HUDEP-2 (cell line): ENCODE results near the gene RBBP8NL.

Experiments
- DNase-seq, 76 experiments: peaks; one replicate each; lab custom pipeline; 2025; ENCODE audit not compliant: unreplicated experiment in 76 of 76; lab: John Stamatoyannopoulos, UW

Gene RBBP8NL

DNA sequence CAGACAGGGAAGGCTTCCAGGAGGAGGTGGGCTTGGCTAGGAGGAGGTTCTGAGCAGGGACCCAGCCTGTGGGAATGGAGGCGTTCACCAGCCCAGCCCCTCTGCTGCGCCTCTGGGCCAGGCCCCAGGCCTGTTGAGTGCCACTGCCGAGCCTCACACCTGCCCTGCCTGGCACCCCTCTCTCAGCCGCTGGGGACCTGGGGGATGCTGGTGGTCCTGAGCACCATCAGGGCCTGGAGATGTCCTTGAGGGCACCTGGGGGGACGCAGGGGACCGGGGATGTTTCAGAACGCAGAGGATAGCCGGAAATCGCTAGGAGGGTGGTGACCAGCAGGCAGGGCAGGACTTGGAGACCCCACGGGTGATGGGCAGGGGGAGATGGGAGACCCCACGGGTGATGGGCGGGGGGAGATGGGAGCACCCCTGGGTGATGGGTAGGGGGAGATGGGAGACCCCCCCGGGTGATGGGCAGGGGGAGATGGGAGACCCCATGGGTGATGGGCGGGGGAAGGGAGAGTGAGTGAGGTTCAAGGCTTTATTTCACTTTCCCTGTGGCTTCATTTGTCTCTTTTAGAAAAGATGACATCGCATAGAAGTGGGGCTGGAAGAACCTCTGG is 35.7 kb upstream of the RBBP8NL start:
- DNase-seq, result no peak

DNA sequence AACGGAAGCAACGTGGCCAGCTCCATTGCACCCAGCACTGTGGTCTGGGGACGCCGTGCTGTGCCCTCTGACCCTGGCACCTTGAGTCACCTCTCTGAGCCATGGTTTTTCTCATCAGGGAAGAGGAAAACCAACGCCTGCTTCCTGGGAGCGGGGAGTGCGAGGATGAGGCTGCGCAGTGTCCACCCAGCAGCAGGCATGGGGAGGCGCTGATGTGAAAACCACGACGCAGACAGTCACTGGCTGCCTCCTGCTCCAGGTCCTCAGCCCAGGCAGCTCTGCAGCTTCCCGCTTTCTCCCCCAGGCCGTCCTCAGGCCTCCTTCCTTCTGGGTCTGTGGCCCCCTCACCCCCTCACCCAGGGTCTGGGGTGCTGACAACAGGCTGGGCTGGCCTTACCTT is 34.5 kb upstream of the RBBP8NL start:
- no peak for DNase-seq

DNA sequence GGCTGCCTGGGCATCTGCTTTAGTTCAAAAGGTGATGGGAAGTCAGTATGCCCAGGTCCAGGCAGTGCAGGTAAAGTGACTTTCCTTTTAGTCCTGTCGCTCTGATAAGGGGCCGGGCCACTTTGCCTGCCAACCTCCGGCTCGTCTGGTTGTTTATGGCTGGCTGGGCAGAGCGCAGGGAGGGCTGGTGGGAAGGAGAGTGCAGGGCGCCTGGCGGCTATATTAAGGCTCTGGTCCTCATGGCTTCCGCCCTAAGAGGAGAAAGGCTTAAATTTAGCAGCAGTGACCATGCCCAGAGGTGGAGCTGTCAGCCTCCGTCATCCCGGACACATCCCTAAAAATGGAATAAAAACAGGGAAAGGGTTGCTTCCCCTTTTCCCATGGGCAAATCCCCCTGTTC is 33.8 kb upstream of the RBBP8NL start:
- no peak for DNase-seq

DNA sequence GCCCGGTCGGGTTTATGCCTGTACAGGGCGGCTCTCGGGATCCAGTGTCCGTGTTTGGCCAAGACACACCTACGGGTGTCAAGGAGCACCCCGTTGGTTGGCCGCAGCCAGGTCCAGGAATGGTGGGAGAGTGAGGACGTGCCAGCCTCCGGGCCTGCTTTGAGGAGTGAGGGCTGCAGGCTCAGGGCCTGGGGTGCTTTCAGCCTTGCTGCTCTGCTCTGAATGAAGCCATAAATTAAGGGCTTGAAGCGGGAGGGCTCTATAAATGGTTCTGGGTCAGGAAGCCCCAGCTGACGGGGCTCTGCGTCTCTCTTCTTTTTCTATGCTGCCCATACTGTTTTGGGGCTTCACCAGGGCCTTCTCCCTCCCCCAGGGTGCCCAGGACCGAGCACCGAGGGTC is 33.3 kb upstream of the RBBP8NL start:
- DNase-seq, result no peak

DNA sequence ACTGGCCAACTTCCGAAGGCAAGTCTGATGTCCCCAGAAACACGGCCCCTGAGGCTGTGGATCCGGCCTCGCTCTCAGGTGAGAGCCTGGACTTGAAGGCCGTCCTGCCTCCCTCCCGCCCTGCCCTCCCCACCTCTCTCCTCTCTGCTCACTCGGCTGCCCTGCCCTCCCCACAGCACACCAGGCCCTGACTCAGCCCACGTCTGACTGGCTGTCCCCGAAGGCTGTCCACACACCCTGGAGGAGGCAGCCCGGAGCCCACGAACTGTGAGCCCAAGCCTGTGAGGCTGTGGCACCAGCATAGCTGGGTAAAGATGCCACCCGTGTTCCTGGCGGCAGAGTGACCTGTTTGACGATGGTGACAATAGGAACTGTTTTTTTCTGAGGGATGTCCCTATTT is 32.1 kb upstream of the RBBP8NL start:
- peak in 3 of 76 experiments; percentile 7 to 16 (median 14) for DNase-seq

DNA sequence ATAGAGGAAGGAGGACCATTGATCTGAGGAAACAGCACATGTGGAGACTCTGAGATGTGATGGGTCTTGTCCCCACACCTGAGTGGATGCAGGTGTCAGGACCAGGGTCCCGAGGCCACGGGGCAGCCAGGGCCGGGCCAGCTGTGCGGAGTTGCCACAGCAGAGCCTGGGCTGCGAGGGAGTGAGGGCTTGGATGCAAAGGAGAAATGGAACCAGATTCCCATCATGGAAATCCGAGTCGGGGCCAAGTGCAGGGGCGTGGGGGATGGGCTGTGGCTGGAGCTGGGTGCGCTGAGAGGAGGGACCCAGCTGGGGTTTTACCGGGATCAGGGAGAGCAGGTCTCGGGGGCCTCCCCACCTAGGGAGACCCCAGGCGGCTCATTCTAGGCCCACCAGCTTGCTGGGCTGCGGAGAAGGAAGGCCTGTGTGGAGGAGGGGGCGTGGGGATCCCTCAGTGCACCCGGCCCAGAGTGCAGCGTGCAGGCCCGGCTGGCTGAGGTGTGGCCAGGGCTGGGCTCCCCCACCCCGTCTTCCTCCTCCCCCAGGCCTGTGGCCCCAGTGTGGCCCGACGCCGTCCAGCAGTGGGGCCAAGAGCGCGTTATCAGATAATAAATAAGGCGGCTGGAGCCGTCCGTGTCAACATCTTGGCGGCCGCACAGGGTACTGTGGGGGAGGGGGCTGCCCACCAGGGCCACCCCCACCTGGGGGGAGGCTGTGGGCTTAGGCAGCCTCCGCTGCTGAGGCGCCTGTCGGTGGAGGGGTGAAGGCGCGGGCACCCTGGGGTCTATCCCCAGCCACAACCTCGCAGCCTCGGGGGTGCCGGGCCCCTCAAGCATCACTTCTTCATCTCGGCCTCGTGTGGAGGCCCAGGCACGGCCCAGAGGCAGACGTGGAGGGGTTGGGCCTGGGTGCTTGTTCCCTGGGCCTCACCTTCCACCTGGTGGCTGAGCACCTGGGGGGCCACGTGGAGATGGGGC is 31.2 kb upstream of the RBBP8NL start:
- DNase-seq, result peak in 7 of 76 experiments; percentile 4 to 56 (median 21)

DNA sequence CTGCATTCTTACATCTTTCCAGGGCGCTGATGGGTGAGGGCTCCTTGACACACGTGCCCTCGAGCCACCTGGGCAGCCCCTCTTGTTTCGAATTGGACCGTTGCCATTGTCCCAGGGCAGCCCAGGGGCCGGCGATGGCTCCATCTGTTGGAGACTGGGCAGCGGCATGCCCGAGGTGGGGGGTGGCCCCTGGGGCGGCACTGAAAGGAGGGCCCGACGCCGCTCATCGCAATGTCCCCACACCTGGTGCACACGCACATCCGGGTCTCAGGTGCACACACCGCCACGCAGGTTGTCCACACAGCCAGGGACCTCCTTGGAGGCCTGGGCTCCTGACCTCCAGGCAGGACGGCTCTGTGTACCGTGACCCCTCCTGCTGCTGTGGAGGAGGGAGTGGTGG is 30.5 kb upstream of the RBBP8NL start:
- DNase-seq, result no peak

DNA sequence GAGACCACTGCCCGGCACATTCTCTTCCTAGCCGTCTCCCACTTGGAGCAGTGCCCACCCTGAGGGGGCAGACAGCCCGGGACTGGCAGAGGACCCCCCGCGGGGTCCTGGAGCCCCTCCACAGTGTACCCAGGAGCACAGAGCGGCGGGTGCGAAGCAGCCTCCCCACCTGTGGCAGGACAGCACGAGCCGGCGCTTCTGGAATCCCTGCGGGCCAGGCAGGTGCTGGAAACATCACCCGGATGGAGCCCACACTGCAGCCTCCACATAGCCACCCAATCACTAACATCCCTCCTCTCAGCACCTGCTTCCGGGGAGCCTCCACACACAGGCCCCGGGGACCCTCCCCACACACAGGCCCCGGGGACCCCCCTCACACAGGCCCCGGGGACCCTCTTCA is 29.8 kb upstream of the RBBP8NL start:
- no peak for DNase-seq

DNA sequence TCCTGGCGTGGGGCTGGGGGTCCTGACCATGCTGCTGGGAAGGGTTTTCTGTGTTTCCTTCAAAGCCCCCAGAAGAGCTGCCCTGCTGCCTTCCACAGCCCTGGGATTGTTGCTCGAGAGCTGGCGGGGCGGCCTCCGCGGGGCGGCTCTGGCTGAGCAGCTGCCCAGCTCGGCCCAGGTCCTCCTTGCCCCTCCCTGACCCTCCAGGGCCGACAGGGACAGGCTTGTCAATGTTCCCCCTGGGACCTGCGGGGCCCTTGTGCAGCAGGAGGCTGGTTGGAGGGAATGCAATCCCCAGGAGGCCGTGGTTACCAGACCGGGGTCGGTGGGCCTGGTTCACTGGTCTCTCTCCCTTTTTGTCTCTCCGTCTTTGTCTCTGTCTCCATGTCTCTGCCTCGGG is 28.6 kb upstream of the RBBP8NL start:
- no peak for DNase-seq

DNA sequence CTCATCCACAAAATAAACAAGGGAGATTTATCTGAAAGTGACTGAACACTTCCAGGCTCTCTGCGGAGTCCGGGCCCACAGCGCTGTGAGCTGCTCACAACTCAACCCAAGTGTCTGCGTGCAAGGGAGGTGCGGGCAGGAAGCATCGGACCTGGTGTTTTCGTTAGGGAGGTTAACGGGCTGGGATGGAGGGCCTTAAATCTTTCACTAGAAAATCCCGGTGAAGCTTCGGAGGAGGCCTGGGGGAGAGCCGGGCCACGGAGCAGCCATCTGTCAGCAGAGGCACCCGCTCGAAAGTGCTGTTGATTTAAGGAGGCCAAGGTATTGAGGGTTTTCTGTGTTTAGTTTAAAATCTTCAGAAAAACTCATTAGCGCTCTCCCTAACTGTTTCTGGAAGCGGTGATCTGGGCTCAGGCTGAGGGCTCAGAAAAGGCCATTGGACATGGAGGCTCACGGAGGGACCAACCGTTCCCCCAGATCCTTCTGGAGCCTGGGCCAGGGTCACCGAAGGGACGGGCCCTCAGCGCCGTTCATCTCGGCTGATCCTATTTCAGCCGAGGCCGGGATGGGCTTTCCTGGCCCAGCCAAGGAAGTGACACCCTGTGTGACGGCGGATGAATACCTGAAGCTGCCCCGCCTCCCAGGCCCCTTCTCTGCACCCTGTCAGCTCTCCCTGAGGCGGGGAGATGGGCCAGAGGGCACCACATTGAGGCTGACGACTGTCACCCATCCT is 27.7 kb upstream of the RBBP8NL start:
- DNase-seq, result no peak

DNA sequence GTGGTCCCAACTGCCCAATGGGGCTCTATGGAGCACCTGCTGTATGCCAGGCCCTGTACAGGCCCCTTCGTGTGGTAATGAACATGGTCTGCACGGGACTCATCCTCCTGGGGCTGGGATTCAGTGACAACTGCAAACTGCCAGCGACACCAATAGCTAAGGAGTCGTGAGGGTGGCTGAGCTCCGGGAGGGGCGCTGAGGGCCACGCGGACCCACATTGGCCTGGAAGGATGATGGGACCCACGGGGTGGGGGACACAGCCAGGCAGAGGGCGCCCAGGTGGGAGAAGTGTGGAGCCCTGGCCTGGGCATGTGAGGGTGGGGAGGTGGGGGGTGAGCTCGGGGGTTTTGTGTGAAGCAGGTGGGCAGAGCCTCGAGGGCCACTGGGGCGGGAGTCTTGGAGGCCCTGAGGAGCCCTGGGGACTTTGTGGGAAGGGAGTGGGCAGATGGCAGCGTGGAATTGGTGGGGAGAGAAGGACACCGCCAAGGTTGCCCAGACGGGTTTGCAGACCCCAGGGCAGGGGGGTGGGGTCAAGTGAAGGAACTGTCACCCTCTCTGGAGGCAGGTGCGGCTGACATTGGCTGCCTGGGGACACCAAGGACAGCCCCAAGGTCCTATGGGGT is 26.0 kb upstream of the RBBP8NL start:
- no peak for DNase-seq

DNA sequence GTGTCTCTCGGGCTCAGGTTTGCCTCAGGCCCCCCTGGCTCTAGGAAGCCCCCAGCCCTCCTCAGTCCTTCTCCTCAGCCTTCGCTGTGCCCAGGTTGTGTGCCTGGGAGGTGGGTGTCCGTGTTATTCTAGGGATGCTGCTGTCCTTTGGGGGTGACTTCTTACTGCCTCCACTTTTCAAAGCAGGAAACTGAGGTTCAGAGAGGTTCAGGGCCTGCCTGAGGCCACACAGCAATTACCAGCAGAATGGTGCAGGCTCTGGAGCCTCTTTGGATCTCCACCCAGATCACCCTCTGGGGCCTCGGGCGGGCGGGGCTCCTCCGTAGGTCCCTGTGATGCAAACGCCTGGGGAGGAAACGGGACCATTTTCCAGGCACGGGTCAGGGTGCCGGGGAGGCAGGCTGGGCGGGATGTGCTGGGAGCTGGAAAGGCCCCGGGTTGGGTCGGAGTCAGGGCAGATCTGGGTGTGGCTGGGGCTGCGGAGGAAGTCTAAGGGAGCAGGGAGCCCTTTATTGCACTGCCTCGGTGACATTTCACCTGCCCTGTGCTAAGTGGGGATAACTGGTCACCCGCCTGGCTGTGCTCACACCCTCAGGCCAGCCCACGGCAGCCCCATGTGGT is 25.2 kb upstream of the RBBP8NL start:
- DNase-seq, result no peak

DNA sequence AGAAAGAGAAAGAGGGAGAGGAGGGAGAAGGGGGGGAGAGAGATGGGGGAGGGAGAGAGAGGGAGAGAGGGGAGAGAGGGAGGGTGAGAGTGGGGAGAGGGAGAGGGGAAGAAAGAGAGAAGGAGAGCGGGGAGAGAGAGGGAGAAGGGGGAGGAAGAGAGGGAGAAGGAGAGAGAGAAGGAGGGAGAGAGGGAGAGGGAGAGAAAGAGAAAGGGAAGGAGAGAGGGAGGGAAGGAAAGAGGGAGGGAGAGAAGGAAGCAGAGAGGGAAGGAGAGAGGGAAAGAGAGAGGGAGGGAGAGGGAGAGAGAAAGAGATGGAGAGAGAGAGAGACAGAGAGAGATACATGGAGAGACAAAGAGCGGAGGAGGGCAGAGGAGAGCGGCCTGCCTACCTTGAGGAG is 24.6 kb upstream of the RBBP8NL start:
- DNase-seq, result no peak

DNA sequence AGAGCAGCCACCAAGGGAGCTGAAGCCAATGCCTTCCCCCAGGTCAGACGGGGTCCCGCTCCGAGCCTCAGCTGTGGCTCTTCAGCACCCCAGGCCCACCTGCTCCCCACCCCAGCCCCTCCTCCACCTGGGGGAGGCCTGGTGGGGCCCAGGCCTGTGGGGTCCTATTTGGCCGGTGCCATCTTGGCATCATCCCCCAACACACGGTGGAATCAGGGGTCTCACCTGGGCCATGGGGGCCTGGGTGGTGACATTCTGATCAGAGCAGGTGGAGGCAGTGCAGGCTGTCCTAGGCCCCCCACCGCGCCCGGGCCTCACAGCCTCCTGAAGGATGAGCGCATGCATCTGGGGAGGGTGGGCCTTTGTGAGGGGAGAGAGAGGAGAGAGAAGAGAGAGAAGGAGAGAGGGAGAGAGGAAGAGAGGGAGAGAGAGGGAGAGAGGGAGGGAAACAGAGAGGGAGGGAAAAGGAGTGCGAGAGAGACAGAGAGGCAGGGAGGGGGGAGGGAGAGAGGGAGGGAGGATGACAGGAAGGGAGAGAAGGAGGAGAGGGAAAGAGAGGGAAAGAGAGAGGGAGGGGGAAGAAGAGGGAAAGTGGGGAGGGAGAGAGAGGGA is 23.9 kb upstream of the RBBP8NL start:
- DNase-seq, result no peak

DNA sequence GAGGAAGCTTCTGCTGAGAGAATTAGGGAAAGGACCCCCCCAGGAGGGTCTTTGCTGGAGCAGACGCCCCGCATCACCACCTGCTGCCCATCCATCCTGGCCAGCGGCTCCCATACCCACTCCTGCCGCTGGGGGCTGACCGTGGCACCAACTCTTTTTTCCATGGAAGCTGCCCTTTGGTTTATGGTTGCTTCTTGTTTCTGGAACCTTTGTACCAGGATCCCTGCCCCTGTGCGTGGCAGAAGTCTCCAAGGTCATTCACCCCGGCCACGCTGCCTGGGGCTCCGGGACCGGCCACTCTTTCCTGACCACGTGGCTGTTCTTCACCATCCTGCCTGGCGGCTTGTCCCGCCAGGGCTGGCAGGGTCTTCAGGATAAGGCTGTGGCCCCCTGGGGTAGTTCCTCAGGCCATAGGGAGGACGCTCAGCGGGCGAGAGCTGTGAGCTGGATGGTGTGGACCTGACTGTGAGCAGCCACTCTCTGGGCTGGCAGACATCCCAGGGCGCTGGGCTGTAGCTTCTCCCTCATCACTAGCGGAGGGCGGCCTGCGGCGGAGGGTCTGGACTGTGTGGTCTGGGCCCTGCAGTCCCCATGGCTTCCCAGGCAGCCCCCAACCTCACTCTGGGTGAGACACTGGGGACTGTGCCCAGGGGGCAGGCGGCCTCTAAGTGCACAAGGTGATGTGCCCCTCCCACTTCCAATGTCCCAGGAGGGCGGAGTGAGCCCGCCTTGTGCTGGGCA is 22.8 kb upstream of the RBBP8NL start:
- DNase-seq, result no peak

DNA sequence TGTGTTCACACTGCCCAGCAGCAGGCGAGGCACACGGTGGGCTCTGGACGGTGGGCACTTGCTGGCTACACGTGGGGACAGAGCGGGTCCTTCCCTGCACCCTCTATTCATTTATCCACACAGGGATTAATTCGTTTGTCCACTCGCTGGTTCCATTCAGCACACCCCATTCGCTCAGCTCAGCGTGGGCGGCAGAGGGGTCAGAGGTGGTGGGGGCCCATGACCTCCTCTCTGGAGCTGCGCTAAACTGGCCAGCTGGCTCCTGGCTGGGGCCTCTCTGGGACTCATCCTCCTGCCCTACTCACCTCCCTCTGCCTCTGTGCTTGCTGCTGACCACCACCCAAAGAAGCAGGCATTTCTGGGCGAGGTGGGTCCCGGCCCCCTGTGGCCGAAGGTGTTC is 21.4 kb upstream of the RBBP8NL start:
- no peak for DNase-seq

DNA sequence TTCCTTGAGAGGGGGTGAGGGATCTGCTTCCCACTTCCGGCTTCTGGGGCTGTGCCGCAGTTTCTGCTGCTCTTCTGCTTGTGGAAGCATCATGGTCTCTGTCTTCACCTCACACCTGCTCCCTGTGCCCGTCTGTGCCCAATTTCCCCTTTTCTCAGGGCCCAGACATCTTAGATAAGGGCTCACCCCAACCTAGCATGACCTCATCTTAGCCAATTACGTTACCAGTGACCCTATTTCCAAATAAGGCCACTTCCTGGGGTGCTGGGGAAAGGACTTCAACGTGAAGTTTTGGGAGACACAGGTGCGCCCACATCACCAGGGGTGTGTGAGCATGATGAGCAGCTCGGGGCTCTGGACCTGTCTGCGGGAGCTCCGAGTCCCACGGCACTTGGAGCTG is 20.7 kb upstream of the RBBP8NL start:
- peak in 1 of 76 experiments; percentile 12 for DNase-seq

DNA sequence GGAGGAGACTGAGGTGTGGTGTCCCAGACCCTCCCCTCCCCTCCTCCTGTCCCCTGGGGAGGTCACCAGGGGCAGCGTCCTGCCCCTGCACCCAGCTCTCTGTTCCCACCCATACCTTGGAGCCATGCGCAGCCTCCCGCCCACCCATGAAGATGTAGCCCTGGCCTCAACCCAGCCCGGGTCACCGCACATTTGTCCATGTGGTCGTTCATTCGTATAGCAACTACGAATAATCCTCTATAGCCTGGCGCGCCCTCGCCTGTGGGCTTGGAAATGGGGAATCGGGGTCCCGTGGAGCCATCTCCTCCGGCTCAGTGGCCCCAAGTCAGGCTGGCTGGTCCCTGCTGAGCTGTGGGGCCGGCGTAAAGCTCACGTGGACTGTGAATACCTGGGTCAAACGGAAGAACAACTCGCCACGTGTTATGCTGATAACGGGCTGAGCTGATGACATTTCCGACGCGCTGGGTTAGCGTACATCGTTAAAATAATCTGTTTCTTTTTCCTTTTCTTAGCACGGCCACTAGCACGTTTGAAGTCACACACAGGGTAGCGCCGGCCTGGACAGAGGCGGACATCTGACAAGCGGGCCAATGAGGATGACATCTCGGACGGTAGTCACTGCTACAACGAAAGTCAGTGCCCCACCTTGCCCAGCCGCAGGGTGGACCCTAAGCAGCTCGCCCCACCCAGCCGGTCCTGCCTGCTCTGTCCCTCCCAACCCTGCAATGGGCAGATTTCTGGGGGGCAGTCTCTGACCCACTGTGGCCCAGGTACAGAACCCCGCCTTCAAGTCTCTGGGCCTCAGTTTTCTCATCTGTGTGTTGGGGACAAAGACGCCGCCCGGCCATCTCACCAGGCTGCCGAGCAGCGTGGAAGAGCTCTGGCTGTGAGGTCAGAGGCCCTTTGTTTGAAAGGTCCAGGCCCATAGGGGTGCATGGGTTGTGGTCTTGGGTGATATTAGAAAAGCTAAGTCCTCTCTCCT is 19.8 kb upstream of the RBBP8NL start:
- no peak for DNase-seq
